ENCODE data around the gene DCAF6. TPM values are rescaled to one million over a fixed set of nuclear protein-coding genes. Genes with fewer than 3 reads are reported as not detected.

Gene DCAF6
- total RNA-seq, 1 donor from 2014 or later: 32.9 TPM

DNA sequence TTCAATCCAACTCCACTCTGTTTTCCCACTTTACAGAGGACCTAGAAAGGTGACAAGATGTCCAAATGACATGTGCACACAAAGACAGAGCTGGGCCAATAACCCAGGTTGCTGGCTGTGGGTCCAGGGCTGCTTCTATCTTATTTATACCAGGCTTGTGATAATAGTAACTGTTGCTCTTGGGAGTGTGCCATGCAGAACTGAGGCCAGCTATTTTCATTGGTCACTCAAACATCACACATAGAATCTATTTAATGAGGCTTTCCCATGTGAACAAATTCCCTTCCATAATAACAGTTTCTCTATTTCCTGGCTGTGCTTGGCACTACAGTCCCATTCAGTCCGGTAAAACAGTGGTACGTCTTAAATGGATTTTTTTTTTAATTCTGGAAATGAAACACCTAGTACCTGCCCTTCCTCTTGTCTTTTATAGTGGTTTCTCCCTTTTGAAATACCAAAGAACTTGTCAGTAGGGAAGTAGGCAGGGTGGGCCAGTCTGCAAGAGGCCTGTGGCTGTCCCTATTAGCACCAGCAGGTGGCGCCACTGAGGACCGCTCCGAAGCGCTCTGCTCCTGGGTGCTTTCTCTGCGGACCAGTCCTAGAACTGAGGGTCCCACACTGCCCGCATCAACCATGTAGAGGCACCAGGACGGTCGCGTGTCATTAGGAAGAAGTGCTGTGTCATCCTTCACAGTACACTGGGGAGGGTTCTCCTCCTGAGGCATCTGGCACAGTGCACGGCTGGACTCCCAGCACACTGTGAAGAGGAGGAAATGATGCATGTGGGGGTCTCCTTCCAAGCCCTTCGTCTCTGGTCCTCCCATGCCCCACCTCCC is 148.1 kb downstream of the DCAF6 start:
- Mint-ChIP-seq H3K27ac (no peak overlapping the region), H3K4me3 (no peak overlapping the region), H3K27me3 (peaks cover 5% of the 10 kb centered on the region), H3K9me3 (no peaks in the 10 kb centered on the region), H3K36me3 (ENCODE audit: low read depth) (no peaks in the 10 kb centered on the region), H3K4me1 (no peaks in the 10 kb centered on the region)
- intact Hi-C loops (cut with micrococcal nuclease): loop anchor here (2.0 to 5.0 kb wide), 4 partner anchors 60 to 482 kb away; partner anchors contain the start of genes DCAF6, MPC2 and MPZL1
- TF ChIP-seq, protein P1, sequence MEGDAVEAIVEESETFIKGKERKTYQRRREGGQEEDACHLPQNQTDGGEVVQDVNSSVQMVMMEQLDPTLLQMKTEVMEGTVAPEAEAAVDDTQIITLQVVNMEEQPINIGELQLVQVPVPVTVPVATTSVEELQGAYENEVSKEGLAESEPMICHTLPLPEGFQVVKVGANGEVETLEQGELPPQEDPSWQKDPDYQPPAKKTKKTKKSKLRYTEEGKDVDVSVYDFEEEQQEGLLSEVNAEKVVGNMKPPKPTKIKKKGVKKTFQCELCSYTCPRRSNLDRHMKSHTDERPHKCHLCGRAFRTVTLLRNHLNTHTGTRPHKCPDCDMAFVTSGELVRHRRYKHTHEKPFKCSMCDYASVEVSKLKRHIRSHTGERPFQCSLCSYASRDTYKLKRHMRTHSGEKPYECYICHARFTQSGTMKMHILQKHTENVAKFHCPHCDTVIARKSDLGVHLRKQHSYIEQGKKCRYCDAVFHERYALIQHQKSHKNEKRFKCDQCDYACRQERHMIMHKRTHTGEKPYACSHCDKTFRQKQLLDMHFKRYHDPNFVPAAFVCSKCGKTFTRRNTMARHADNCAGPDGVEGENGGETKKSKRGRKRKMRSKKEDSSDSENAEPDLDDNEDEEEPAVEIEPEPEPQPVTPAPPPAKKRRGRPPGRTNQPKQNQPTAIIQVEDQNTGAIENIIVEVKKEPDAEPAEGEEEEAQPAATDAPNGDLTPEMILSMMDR (IDR thresholded peaks at IDR 0.05): no peak
- ATAC-seq (ENCODE audit: low read depth) (peak; percentile 74), DNase-seq (peak; percentile 47)
- ChIA-PET POLR2A (no interaction called here), CTCF (interaction anchor here (0.7 to 1.0 kb wide), 2 partner anchors 10 to 1349 kb away, joined by 3 read pairs; no protein-coding TSS in a partner anchor)

DNA sequence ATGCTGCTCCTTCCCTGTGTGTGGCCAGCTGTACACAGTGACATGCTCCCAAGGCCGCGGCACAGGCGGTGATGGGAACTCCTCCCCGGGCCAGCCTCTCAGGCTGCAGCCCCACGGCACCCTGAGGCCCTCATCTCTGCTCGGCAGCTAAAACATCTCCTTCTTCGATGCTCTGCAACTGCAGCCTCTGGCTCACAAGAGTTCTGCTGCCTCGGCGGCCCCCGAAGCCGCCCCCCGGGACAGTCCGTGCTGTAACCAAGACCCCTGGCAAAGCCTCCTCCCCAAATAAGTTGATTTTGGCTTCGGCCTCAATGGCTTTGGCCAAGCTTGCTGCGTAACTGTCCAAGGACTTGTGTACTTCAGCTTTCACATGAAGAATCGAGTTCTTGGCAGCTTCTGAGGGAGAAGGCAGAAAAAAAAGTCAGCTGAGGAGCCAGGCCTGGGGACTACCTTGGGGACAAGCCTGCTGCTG is 149.0 kb downstream of the DCAF6 start:
- no peak for DNase-seq
- no peaks in the 10 kb centered on the region for H3K36me3 Mint-ChIP-seq (ENCODE audit: low read depth)
- POLR2A ChIA-PET: no interaction called here
- TF ChIP-seq, protein P1 (IDR thresholded peaks at IDR 0.05): no peak
- no peak overlapping the region for H3K4me3 Mint-ChIP-seq
- peaks cover 5% of the 10 kb centered on the region for H3K27me3 Mint-ChIP-seq
- H3K27ac Mint-ChIP-seq: no peak overlapping the region
- H3K9me3 Mint-ChIP-seq: no peaks in the 10 kb centered on the region
- intact Hi-C loops (cut with micrococcal nuclease): loop anchor here (2.0 kb wide), 1 partner anchor 59 kb away; no protein-coding TSS in a partner anchor
- CTCF ChIA-PET: interaction anchor here (0.7 to 1.0 kb wide), 2 partner anchors 9 to 1348 kb away, joined by 3 read pairs; no protein-coding TSS in a partner anchor
- no peaks in the 10 kb centered on the region for H3K4me1 Mint-ChIP-seq
- ATAC-seq (ENCODE audit: low read depth): no peak

DNA sequence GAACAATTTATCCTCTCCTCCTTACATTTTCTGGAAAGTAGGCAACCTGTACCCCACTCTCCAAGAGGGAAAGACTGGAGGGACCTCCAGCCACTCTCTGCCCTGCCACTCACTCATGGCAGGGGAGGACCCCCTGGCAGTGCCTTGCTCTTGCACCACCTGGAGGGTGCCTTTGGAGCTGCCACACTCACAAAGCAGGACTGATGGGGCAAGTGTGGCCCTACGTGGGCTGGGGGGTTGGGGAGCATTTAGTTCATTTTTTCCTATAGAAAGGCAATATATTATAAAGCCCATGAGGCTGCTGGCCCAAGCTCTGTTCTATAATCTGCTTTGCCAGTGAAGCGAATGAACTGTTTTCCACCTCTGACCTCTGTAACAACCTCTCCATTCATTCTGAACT is 150.0 kb downstream of the DCAF6 start:
- TF ChIP-seq, protein P1 (IDR thresholded peaks at IDR 0.05): no peak
- ATAC-seq (ENCODE audit: low read depth): no peak
- H3K27me3 Mint-ChIP-seq: peaks cover 5% of the 10 kb centered on the region
- intact Hi-C loops (cut with micrococcal nuclease): no loop called here
- no peak overlapping the region for H3K4me3 Mint-ChIP-seq
- no peak for DNase-seq
- H3K9me3 Mint-ChIP-seq: no peaks in the 10 kb centered on the region
- ChIA-PET POLR2A (no interaction called here), CTCF (no interaction called here)
- no peaks in the 10 kb centered on the region for H3K36me3 Mint-ChIP-seq (ENCODE audit: low read depth)
- no peak overlapping the region for H3K27ac Mint-ChIP-seq
- H3K4me1 Mint-ChIP-seq: no peaks in the 10 kb centered on the region

DNA sequence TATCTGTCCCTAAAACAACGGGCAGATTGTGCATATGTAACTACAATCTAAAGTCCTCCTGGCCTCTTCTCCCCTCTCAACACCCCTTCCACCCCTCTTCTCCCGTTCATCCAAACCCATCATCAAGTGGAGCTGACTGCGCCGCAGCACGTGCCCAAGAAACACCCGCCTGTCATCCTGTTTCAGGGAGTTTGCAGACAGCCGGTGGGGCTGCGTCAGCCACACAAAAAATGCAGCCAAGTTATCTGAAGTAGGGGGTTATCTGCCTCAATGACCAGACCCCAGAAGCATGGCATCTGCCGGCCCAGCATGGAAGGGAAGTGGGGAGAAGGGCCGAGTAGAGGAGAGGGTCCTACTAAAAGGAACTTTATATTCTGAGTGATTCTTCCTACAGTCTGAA is 151.2 kb downstream of the DCAF6 start:
- no peak for ATAC-seq (ENCODE audit: low read depth)
- POLR2A ChIA-PET: no interaction called here
- H3K27me3 Mint-ChIP-seq: peaks cover 5% of the 10 kb centered on the region
- CTCF ChIA-PET: interaction anchor here (1.2 to 1.3 kb wide), 2 partner anchors 10 to 58 kb away, joined by 3 read pairs; no protein-coding TSS in a partner anchor
- H3K36me3 Mint-ChIP-seq (ENCODE audit: low read depth): no peaks in the 10 kb centered on the region
- no peaks in the 10 kb centered on the region for H3K4me1 Mint-ChIP-seq
- H3K27ac Mint-ChIP-seq: no peak overlapping the region
- TF ChIP-seq, protein P1 (IDR thresholded peaks at IDR 0.05): no peak
- no peak for DNase-seq
- intact Hi-C loops (cut with micrococcal nuclease): no loop called here
- no peak overlapping the region for H3K4me3 Mint-ChIP-seq
- H3K9me3 Mint-ChIP-seq: no peaks in the 10 kb centered on the region

Measured in activated B cell treated with CpG ODN at 0.5 μM for 24 hours (primary cell).